Hematopoietic multipotent progenitor cell treated with erythropoietin and hydrocortisone succinate and interleukin-3 and kit ligand, for 4 days (in vitro differentiated cells): ENCODE results near the gene FSTL4.
"Not testable (repeated sequence)": the region's sequence is repeated elsewhere in the genome, so short reads cannot be mapped to it uniquely, and the experiment has no call there.

Experiments used
- DNase-seq: peaks from one replicate; pipeline ENCODE4 v3.0.0-alpha.2; 2015

Gene FSTL4

GRCh38 chr5:133546500-133546899 is 65.8 kb downstream of the FSTL4 start:
- no peak for DNase-seq

GRCh38 chr5:133544346-133544745 is 68.0 kb downstream of the FSTL4 start:
- no peak for DNase-seq

- no peak for DNase-seq
Observed at GRCh38 chr5:133539818-133540217, 72.5 kb downstream of the FSTL4 start.

- DNase-seq = no peak
Observed at GRCh38 chr5:133538718-133539117, 73.6 kb downstream of the FSTL4 start.

GRCh38 chr5:133535241-133535929 is 77.0 kb downstream of the FSTL4 start:
- DNase-seq = not testable (repeated sequence)

GRCh38 chr5:133534566-133534965 is 77.8 kb downstream of the FSTL4 start:
- no peak for DNase-seq

GRCh38 chr5:133533541-133533940 is 78.8 kb downstream of the FSTL4 start:
- DNase-seq = no peak

GRCh38 chr5:133531594-133531993 is 80.7 kb downstream of the FSTL4 start:
- no peak for DNase-seq

- peak; percentile 5 for DNase-seq
Observed at GRCh38 chr5:133531178-133531577, 81.2 kb downstream of the FSTL4 start.

GRCh38 chr5:133530270-133530669 is 82.1 kb downstream of the FSTL4 start:
- DNase-seq = no peak

- no peak for DNase-seq
Observed at GRCh38 chr5:133528841-133529240, 83.5 kb downstream of the FSTL4 start.

- DNase-seq = no peak
Observed at GRCh38 chr5:133527311-133527710, 85.0 kb downstream of the FSTL4 start.

- DNase-seq = no peak
Observed at GRCh38 chr5:133526368-133526767, 86.0 kb downstream of the FSTL4 start.

- no peak for DNase-seq
Observed at GRCh38 chr5:133525126-133525525, 87.2 kb downstream of the FSTL4 start.

- DNase-seq = no peak
Observed at GRCh38 chr5:133524666-133525065, 87.7 kb downstream of the FSTL4 start.

GRCh38 chr5:133523961-133524586 is 88.3 kb downstream of the FSTL4 start:
- no peak for DNase-seq

- DNase-seq = no peak
Observed at GRCh38 chr5:133523013-133523658, 89.2 kb downstream of the FSTL4 start.

- no peak for DNase-seq
Observed at GRCh38 chr5:133521801-133522200, 90.5 kb downstream of the FSTL4 start.

- no peak for DNase-seq
Observed at GRCh38 chr5:133520991-133521706, 91.2 kb downstream of the FSTL4 start.

- DNase-seq = no peak
Observed at GRCh38 chr5:133520062-133520461, 92.3 kb downstream of the FSTL4 start.

- DNase-seq = no peak
Observed at GRCh38 chr5:133519191-133519590, 93.2 kb downstream of the FSTL4 start.

- no peak for DNase-seq
Observed at GRCh38 chr5:133514456-133514855, 97.9 kb downstream of the FSTL4 start.

- DNase-seq = no peak
Observed at GRCh38 chr5:133512896-133513295, 99.4 kb downstream of the FSTL4 start.
